Measurements from ENCODE around the gene EPHA6. TPM values are rescaled to one million over a fixed set of nuclear protein-coding genes. Genes with fewer than 3 reads are reported as not detected.

EPHA6 gene
- total RNA-seq, 1 experiment from 2014 or later = 0.79 TPM

GRCh38 chr3:97772926-97773325 lies 958.5 kb downstream of the EPHA6 start:
- DNase-seq (ENCODE audit: low read depth) = no peak

- no peak for DNase-seq (ENCODE audit: low read depth)
Measured at GRCh38 chr3:97778152-97778551, 963.8 kb downstream of the EPHA6 start.

DNA sequence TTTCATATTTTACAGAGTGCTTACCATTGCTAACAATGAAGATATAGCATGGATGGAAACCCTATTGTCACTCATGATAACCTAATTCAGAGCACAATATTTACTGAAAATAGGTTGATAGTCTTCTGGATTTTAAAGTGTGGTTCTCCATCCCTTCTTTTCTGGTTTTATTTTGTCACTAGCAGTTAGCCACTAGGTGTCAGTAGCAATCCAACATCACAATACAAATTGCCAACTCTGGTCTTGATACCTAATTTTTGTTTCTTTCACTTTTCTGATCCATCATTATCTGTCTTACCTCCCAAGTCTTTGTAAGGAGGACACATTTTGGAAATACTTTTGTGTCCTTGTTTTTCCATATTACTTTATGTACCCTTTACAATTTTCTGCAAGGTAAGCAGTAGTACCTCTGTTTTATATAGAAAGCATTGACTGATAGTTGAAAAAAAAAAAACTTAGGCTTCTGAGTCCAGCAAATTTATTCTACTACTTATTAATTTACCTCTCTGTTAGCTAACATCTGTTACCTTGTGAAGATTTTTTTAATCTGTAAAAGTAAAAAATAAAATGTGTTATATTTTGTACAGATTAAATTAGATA lies 979.1 kb downstream of the EPHA6 start:
- DNase-seq (ENCODE audit: low read depth) = peak; percentile 54

GRCh38 chr3:97795951-97796350 lies 981.6 kb downstream of the EPHA6 start:
- DNase-seq (ENCODE audit: low read depth) = no peak

All from HT1080 (cell line).